B cell (primary cell): ENCODE results near the gene SNX12. TPM values are rescaled to one million over a fixed set of nuclear protein-coding genes. Genes with fewer than 3 reads are reported as not detected.
A peak's percentile ranks its signal among the peaks of the same experiment; 100 is the strongest.

Experiments used
- ATAC-seq: fragments of 200-7000 bp; cut with Tn5 transposase; one replicate; pipeline ENCODE4 v1.10.0; 2021; ENCODE audit warnings: low read depth, mild to moderate bottlenecking, moderate number of reproducible peaks, moderate library complexity
- CTCF ChIA-PET: fragments of 350-600 bp; sonication (Branson Sonifier 250); formaldehyde crosslinking; loops from one replicate; lab custom pipeline; 2021; ENCODE audit warnings: antibody characterized with exemption, inconsistent platforms; lab: Charles Lee
- POLR2A ChIA-PET: fragments of 350-600 bp; sonication (Branson Sonifier 250); formaldehyde crosslinking; loops from one replicate; lab custom pipeline; 2021; ENCODE audit warnings: antibody characterized with exemption; lab: Charles Lee
- DNase-seq: peaks from one replicate; pipeline ENCODE4 v3.0.0; 2013
- H2AFZ ChIP-seq: 2 replicates; pipeline ENCODE4 v1.6.1; 2012; ENCODE audit warnings: mild to moderate bottlenecking, low read depth, low read length; ENCODE audit not compliant: insufficient read depth, poor library complexity, severe bottlenecking
- H3K27ac ChIP-seq, 2 donors: 1 replicate in 1 of 2; 2 replicates in 1 of 2; pipeline ENCODE4 v1.5.1; 2012 to 2013; ENCODE audit warnings: low read length in 2 of 2, mild to moderate bottlenecking in 2 of 2, moderate library complexity in 1 of 2
- H3K27me3 ChIP-seq, 4 experiments: fragments of 200-600 bp in 1 of 4; sonication (generic) in 1 of 4; replicated peaks in 1 of 4; 1 replicate in 2 of 4; 2 replicates in 2 of 4; pipeline versions ENCODE4 v1.6.1 to v1.7.0; 2013 to 2016; ENCODE audit warnings: low read length in 3 of 4, mild to moderate bottlenecking in 2 of 4, mixed read lengths in 1 of 4, moderate library complexity in 1 of 4; ENCODE audit not compliant: insufficient read depth in 4 of 4, control insufficient read depth in 3 of 4; ENCODE audit errors: control extremely low read depth in 1 of 4
- H3K36me3 ChIP-seq, 2 experiments: replicated peaks in 1 of 2; 1 replicate in 1 of 2; 2 replicates in 1 of 2; pipeline versions ENCODE4 v1.6.1 to v1.7.1; 2013; ENCODE audit warnings: low read length in 1 of 2; ENCODE audit not compliant: insufficient read depth in 2 of 2, control insufficient read depth in 1 of 2; ENCODE audit errors: control extremely low read depth in 1 of 2, extremely low read depth in 1 of 2
- H3K4me1 ChIP-seq, 2 donors: fragments of 200-600 bp in 1 of 2; sonication (generic) in 1 of 2; 1 replicate in 1 of 2; 2 replicates in 1 of 2; pipeline versions ENCODE4 v1.5.1 to v1.6.1; 2013 to 2017; ENCODE audit warnings: low read length in 2 of 2; ENCODE audit not compliant: control insufficient read depth in 2 of 2, insufficient read depth in 2 of 2
- H3K4me2 ChIP-seq: replicated peaks from 2 replicates; pipeline ENCODE3; 2012; ENCODE audit warnings: mild to moderate bottlenecking, low read depth, low read length; ENCODE audit not compliant: poor library complexity, severe bottlenecking
- H3K4me3 ChIP-seq, 5 experiments: fragments of 200-600 bp in 1 of 5; sonication (generic) in 1 of 5; 1 replicate in 3 of 5; 2 replicates in 2 of 5; pipeline versions ENCODE4 v1.5.1 to v1.7.0; 2011 to 2016; ENCODE audit warnings: low read length in 4 of 5, mild to moderate bottlenecking in 4 of 5, low read depth in 2 of 5, control low read depth in 1 of 5, moderate library complexity in 1 of 5; ENCODE audit not compliant: insufficient read depth in 1 of 5; ENCODE audit errors: control extremely low read depth in 1 of 5, extremely low read depth in 1 of 5
- H3K79me2 ChIP-seq: fragments of 200-600 bp; sonication (generic); one replicate; pipeline ENCODE4 v1.6.0; 2016; ENCODE audit warnings: low read length; ENCODE audit not compliant: control insufficient read depth, insufficient read depth
- H3K9ac ChIP-seq: fragments of 200-600 bp; sonication (generic); 2 replicates; pipeline ENCODE4 v1.6.1; 2017; ENCODE audit warnings: mild to moderate bottlenecking, low read length, moderate library complexity
- H3K9me3 ChIP-seq, 3 donors: one replicate each; pipeline versions ENCODE4 v1.6.1 to v1.7.1; 2013; ENCODE audit warnings: low read length in 2 of 3; ENCODE audit not compliant: control insufficient read depth in 2 of 3, insufficient read depth in 1 of 3; ENCODE audit errors: control extremely low read depth in 1 of 3
- H4K20me1 ChIP-seq: 2 replicates; pipeline ENCODE4 v1.6.0; 2012; ENCODE audit warnings: mild to moderate bottlenecking, low read length; ENCODE audit not compliant: insufficient read depth, control insufficient read depth, poor library complexity, severe bottlenecking
- H3K27ac Mint-ChIP-seq: one replicate; pipeline ENCODE4 v1.8.0; 2021; ENCODE audit warnings: mixed read lengths
- H3K27me3 Mint-ChIP-seq: one replicate; pipeline ENCODE4 v1.8.0; 2021; ENCODE audit warnings: mixed read lengths
- H3K4me1 Mint-ChIP-seq: one replicate; pipeline ENCODE4 v1.8.0; 2021; ENCODE audit warnings: mixed read lengths
- H3K4me3 Mint-ChIP-seq: one replicate; pipeline ENCODE4 v1.8.0; 2021; ENCODE audit warnings: mixed read lengths
- H3K9me3 Mint-ChIP-seq: one replicate; pipeline ENCODE4 v1.8.0; 2022; ENCODE audit warnings: mixed read lengths; ENCODE audit not compliant: insufficient read depth
- CTCF ChIP-seq: fragments of 200-600 bp; IDR thresholded peaks from one replicate; pipeline ENCODE4 v1.8.0; 2022; ENCODE audit warnings: antibody characterized with exemption, mild to moderate bottlenecking
- EZH2 ChIP-seq: IDR thresholded peaks from 2 replicates; pipeline ENCODE4 v1.6.1; 2012; ENCODE audit warnings: borderline replicate concordance, low read depth, mild to moderate bottlenecking, moderate library complexity, low read length; ENCODE audit not compliant: insufficient read depth, poor library complexity, severe bottlenecking
- WGBS: methylation state at CpG from one replicate; pipeline ENCODE4 v1.1.5; 2013; ENCODE audit warnings: missing lambda C conversion rate; ENCODE audit not compliant: insufficient coverage; 5-methylcytosine and 5-hydroxymethylcytosine counted together
- intact Hi-C: fragments of 100-400 bp; cut with micrococcal nuclease; formaldehyde crosslinking; loops from one replicate; pipeline ENCODE4 v1.10.0; 2022
- polyA plus RNA-seq: library from polyadenylated mRNA; depleted of rRNA; stranded (reverse); fragments of >200 nt; gene quantifications from 2 replicates; pipeline ENCODE4 v1.2.3, GENCODE V29; 2012
- total RNA-seq, 2 donors: library from RNA; stranded (reverse); fragments of 120-200 nt in 1 of 2; gene quantifications; 1 replicate in 1 of 2; 2 replicates in 1 of 2; pipeline versions ENCODE4 v1.2.3 to v1.2.4, GENCODE V29; 2013 to 2022

The SNX12 gene
- total and polyA plus RNA-seq, 2 donors (not counting 1 experiment from before 2014, with no cell fraction given), result 10.5 to 42.9 TPM

GRCh38 chrX:71117358-71117757 lies 49.2 kb upstream of the SNX12 start:
- H4K20me1 ChIP-seq, result no peaks in the 10 kb centered on the region
- no peak overlapping the region for H2AFZ ChIP-seq
- no peak for ATAC-seq
- CTCF ChIA-PET, result interaction anchor here (0.8 to 3.0 kb wide), 5 partner anchors 12 to 51 kb away, joined by 3 to 25 read pairs (median 8); partner anchors contain the start of gene FOXO4
- Mint-ChIP-seq H3K4me1 (peaks cover 24% of the 10 kb centered on the region), H3K27ac (peak overlapping the region; percentile 53), H3K27me3 (no peaks in the 10 kb centered on the region), H3K4me3 (no peak overlapping the region), H3K9me3 (no peaks in the 10 kb centered on the region)
- peak overlapping the region in 1 of 5 experiments; percentile 74 for H3K4me3 ChIP-seq
- DNase-seq, result no peak
- peaks cover 0 to 16% of the 10 kb centered on the region in 2 experiments for H3K36me3 ChIP-seq
- peak overlapping the region; percentile 75 for H3K4me2 ChIP-seq
- 100% methylated on average over 1 of the region's 10 CpGs for WGBS
- peaks cover 25 to 36% of the 10 kb centered on the region in 2 donors for H3K4me1 ChIP-seq
- H3K27ac ChIP-seq, result peak overlapping the region; percentile 85 to 90
- H3K9me3 ChIP-seq, result no peaks in the 10 kb centered on the region
- no peaks in the 10 kb centered on the region for H3K27me3 ChIP-seq
- H3K79me2 ChIP-seq, result peaks cover 35% of the 10 kb centered on the region
- POLR2A ChIA-PET, result interaction anchor here (1.3 kb wide), 1 partner anchor 14 kb away, joined by 3 read pairs; no protein-coding TSS in a partner anchor
- no peak overlapping the region for H3K9ac ChIP-seq
- TF ChIP-seq CTCF (no peak), EZH2 (no peak)
- intact Hi-C loops, result no loop called here

GRCh38 chrX:71111921-71112431 lies 43.8 kb upstream of the SNX12 start:
- peaks cover 0 to 31% of the 10 kb centered on the region in 2 experiments for H3K36me3 ChIP-seq
- intact Hi-C loops, result loop anchor here (1.0 to 5.0 kb wide), 5 partner anchors 9 to 142 kb away; partner anchors contain the start of genes SNX12 and ZMYM3
- peak overlapping the region; percentile 75 to 90 (median 82) for H3K4me3 ChIP-seq
- DNase-seq (no peak), ATAC-seq (peak; percentile 40)
- H3K27me3 ChIP-seq, result no peaks in the 10 kb centered on the region
- peak overlapping the region; percentile 99 for H3K27ac Mint-ChIP-seq
- peak overlapping the region; percentile 85 for H3K4me2 ChIP-seq
- CTCF ChIA-PET, result interaction anchor here (1.0 to 4.7 kb wide), 6 partner anchors 9 to 18 kb away, joined by 4 to 33 read pairs (median 6); partner anchors contain the start of gene FOXO4
- 0% methylated on average over 2 of the region's 5 CpGs for WGBS
- no peaks in the 10 kb centered on the region for H3K9me3 ChIP-seq
- TF ChIP-seq EZH2, result no peak
- no peak for TF ChIP-seq CTCF
- H3K4me1 Mint-ChIP-seq, result peaks cover 59% of the 10 kb centered on the region
- no peaks in the 10 kb centered on the region for H4K20me1 ChIP-seq
- H3K27ac ChIP-seq, result peak overlapping the region; percentile 98
- peaks cover 50 to 59% of the 10 kb centered on the region in 2 donors for H3K4me1 ChIP-seq
- peak overlapping the region; percentile 86 for H3K9ac ChIP-seq
- POLR2A ChIA-PET, result interaction anchor here (0.6 to 3.4 kb wide), 8 partner anchors 10 to 254 kb away, joined by 3 to 29 read pairs (median 3); partner anchors contain the start of genes TAF1 and ZMYM3
- peak overlapping the region; percentile 98 for H3K4me3 Mint-ChIP-seq
- H3K79me2 ChIP-seq, result peaks cover 56% of the 10 kb centered on the region
- H2AFZ ChIP-seq, result peak overlapping the region; percentile 46
- H3K9me3 Mint-ChIP-seq, result no peaks in the 10 kb centered on the region
- no peaks in the 10 kb centered on the region for H3K27me3 Mint-ChIP-seq
